Mesenchymal stem cell (in vitro differentiated cells and primary cell): ENCODE data around the gene RAC3.
A peak's percentile ranks its signal among the peaks of the same experiment; 100 is the strongest.

Source experiments
- DNase-seq: peaks from one replicate; pipeline ENCODE4 v3.0.0-alpha.2; 2013
- H2AFZ ChIP-seq: one replicate; pipeline ENCODE4 v1.6.1; 2013; ENCODE audit warnings: low read depth, mild to moderate bottlenecking, control low read depth, inconsistent platforms, low read length, moderate library complexity
- H2AK5ac ChIP-seq: 2 replicates; pipeline ENCODE4 v1.6.1; 2013; ENCODE audit warnings: low read length, moderate library complexity, mild to moderate bottlenecking, inconsistent platforms; ENCODE audit not compliant: severe bottlenecking
- H2BK120ac ChIP-seq: one replicate; pipeline ENCODE4 v1.6.1; 2013; ENCODE audit warnings: low read depth, mild to moderate bottlenecking, inconsistent platforms, low read length, moderate library complexity
- H2BK12ac ChIP-seq, 2 experiments: one replicate each; pipeline ENCODE4 v1.6.1; 2013; ENCODE audit warnings: inconsistent platforms in 2 of 2, low read length in 2 of 2, mild to moderate bottlenecking in 2 of 2, moderate library complexity in 2 of 2, control low read depth in 1 of 2
- H2BK15ac ChIP-seq: one replicate; pipeline ENCODE4 v1.6.1; 2013; ENCODE audit warnings: mild to moderate bottlenecking, low read depth, inconsistent platforms; ENCODE audit not compliant: poor library complexity, severe bottlenecking
- H2BK5ac ChIP-seq: 2 replicates; pipeline ENCODE4 v1.6.1; 2013; ENCODE audit warnings: low read depth, mild to moderate bottlenecking, low read length, control low read depth, inconsistent platforms; ENCODE audit not compliant: poor library complexity, severe bottlenecking
- H3K14ac ChIP-seq, 2 experiments: one replicate each; pipeline ENCODE4 v1.6.1; 2013; ENCODE audit warnings: inconsistent platforms in 2 of 2, low read length in 2 of 2, control low read depth in 1 of 2, mild to moderate bottlenecking in 1 of 2, moderate library complexity in 1 of 2
- H3K18ac ChIP-seq, 2 experiments: one replicate each; pipeline ENCODE4 v1.6.1; 2013; ENCODE audit warnings: inconsistent platforms in 2 of 2, low read length in 2 of 2, control low read depth in 1 of 2, low read depth in 1 of 2, mild to moderate bottlenecking in 1 of 2
- H3K23ac ChIP-seq, 2 experiments: one replicate each; pipeline ENCODE4 v1.6.1; 2013; ENCODE audit warnings: inconsistent platforms in 2 of 2, low read length in 2 of 2, mild to moderate bottlenecking in 2 of 2, moderate library complexity in 2 of 2, control low read depth in 1 of 2
- H3K27ac ChIP-seq: 2 replicates; pipeline ENCODE4 v1.5.1; 2013; ENCODE audit warnings: mild to moderate bottlenecking, moderate library complexity, low read length, control low read depth, inconsistent platforms; ENCODE audit not compliant: poor library complexity, severe bottlenecking
- H3K27me3 ChIP-seq, 2 experiments: 2 replicates each; pipeline versions ENCODE4 v1.6.1 to v1.7.0; 2013; ENCODE audit warnings: low read length in 2 of 2, mild to moderate bottlenecking in 2 of 2, moderate library complexity in 2 of 2, control low read depth in 1 of 2, inconsistent platforms in 1 of 2; ENCODE audit not compliant: control insufficient read depth in 1 of 2, insufficient read depth in 1 of 2
- H3K36me3 ChIP-seq, 2 experiments: 2 replicates each; pipeline versions ENCODE4 v1.6.1 to v1.7.0; 2013; ENCODE audit warnings: low read length in 2 of 2, control low read depth in 1 of 2, inconsistent platforms in 1 of 2, low read depth in 1 of 2, mild to moderate bottlenecking in 1 of 2; ENCODE audit not compliant: insufficient read depth in 2 of 2, control insufficient read depth in 1 of 2
- H3K4ac ChIP-seq, 2 experiments: one replicate each; pipeline ENCODE4 v1.6.1; 2013; ENCODE audit warnings: inconsistent platforms in 2 of 2, low read length in 2 of 2, mild to moderate bottlenecking in 2 of 2, moderate library complexity in 2 of 2, control low read depth in 1 of 2, low read depth in 1 of 2
- H3K4me1 ChIP-seq: 2 replicates; pipeline ENCODE4 v1.6.1; 2013; ENCODE audit warnings: low read depth, low read length, control low read depth; ENCODE audit not compliant: control insufficient read depth, insufficient read depth
- H3K4me2 ChIP-seq: 2 replicates; pipeline ENCODE4 v1.6.1; 2013; ENCODE audit warnings: low read length, mild to moderate bottlenecking, inconsistent platforms; ENCODE audit not compliant: poor library complexity, severe bottlenecking
- H3K4me3 ChIP-seq, 2 experiments: 2 replicates each; pipeline versions ENCODE4 v1.5.1 to v1.7.0; 2013; ENCODE audit warnings: low read length in 2 of 2, mild to moderate bottlenecking in 2 of 2, control low read depth in 1 of 2, low read depth in 1 of 2; ENCODE audit not compliant: insufficient read depth in 1 of 2
- H3K79me1 ChIP-seq: replicated peaks from 2 replicates; pipeline ENCODE4 v1.6.1; 2013; ENCODE audit warnings: mild to moderate bottlenecking, control low read depth, low read length, inconsistent platforms; ENCODE audit not compliant: poor library complexity, severe bottlenecking
- H3K9ac ChIP-seq: 2 replicates; pipeline ENCODE4 v1.7.0; 2013; ENCODE audit warnings: mild to moderate bottlenecking, low read length, moderate library complexity
- H3K9me3 ChIP-seq: 2 replicates; pipeline ENCODE4 v1.7.0; 2013; ENCODE audit warnings: mild to moderate bottlenecking, low read length; ENCODE audit not compliant: control insufficient read depth
- H4K8ac ChIP-seq: one replicate; pipeline ENCODE4 v1.6.1; 2013; ENCODE audit warnings: inconsistent platforms, mild to moderate bottlenecking, low read length, moderate library complexity
- H4K91ac ChIP-seq: one replicate; pipeline ENCODE4 v1.6.1; 2013; ENCODE audit warnings: mild to moderate bottlenecking, low read length, inconsistent platforms
- WGBS: methylation state at CpG from one replicate; pipeline ENCODE4 v1.1.7; 2013; ENCODE audit warnings: mixed read lengths; 5-methylcytosine and 5-hydroxymethylcytosine counted together

Gene RAC3

GRCh38 chr17:82043507-82043906 is 12.0 kb downstream of the RAC3 start:
- Histone ChIP-seq H3K4me1 (peaks cover 7% of the 10 kb centered on the region), H2BK12ac (no peak overlapping the region), H3K9ac (no peak overlapping the region), H3K9me3 (no peaks in the 10 kb centered on the region), H3K36me3 (peaks cover 20 to 26% of the 10 kb centered on the region in 2 experiments), H3K79me1 (peaks cover under 1% of the 10 kb centered on the region), H2AFZ (no peak overlapping the region), H3K4ac (no peak overlapping the region), H2BK5ac (no peak overlapping the region), H3K27ac (no peak overlapping the region), H3K18ac (no peak overlapping the region), H4K91ac (no peak overlapping the region), H2AK5ac (no peak overlapping the region), H3K4me3 (no peak overlapping the region), H3K23ac (no peak overlapping the region), H2BK15ac (no peak overlapping the region), H3K4me2 (no peak overlapping the region), H3K27me3 (no peaks in the 10 kb centered on the region), H4K8ac (no peak overlapping the region), H3K14ac (no peak overlapping the region), H2BK120ac (no peak overlapping the region)
- DNase-seq, result no peak
- WGBS, result 83% methylated on average over 16 of the region's 16 CpGs

GRCh38 chr17:82045936-82046484 is 14.5 kb downstream of the RAC3 start:
- Histone ChIP-seq H3K27ac (no peak overlapping the region), H2BK12ac (no peak overlapping the region), H4K91ac (no peak overlapping the region), H3K36me3 (peaks cover 36 to 50% of the 10 kb centered on the region in 2 experiments), H3K79me1 (peaks cover 20% of the 10 kb centered on the region), H2AFZ (no peak overlapping the region), H3K4me3 (no peak overlapping the region), H3K14ac (no peak overlapping the region), H2AK5ac (no peak overlapping the region), H4K8ac (no peak overlapping the region), H3K27me3 (no peaks in the 10 kb centered on the region), H3K4me1 (peaks cover 21% of the 10 kb centered on the region), H3K4me2 (no peak overlapping the region), H3K23ac (no peak overlapping the region), H3K4ac (no peak overlapping the region), H3K18ac (no peak overlapping the region), H2BK5ac (no peak overlapping the region), H3K9ac (no peak overlapping the region), H3K9me3 (no peaks in the 10 kb centered on the region), H2BK15ac (no peak overlapping the region), H2BK120ac (no peak overlapping the region)
- DNase-seq, result no peak
- 80% methylated on average over 14 of the region's 14 CpGs for WGBS

GRCh38 chr17:82046903-82047302 is 15.4 kb downstream of the RAC3 start:
- Histone ChIP-seq H2AFZ (no peak overlapping the region), H3K27ac (no peak overlapping the region), H2BK12ac (no peak overlapping the region), H3K4me3 (no peak overlapping the region), H3K18ac (no peak overlapping the region), H2BK15ac (no peak overlapping the region), H3K4me1 (peaks cover 22% of the 10 kb centered on the region), H3K23ac (no peak overlapping the region), H2BK5ac (no peak overlapping the region), H2BK120ac (no peak overlapping the region), H3K27me3 (no peaks in the 10 kb centered on the region), H3K4me2 (no peak overlapping the region), H4K91ac (no peak overlapping the region), H3K36me3 (peaks cover 36 to 50% of the 10 kb centered on the region in 2 experiments), H3K9me3 (no peaks in the 10 kb centered on the region), H3K4ac (no peak overlapping the region), H3K14ac (no peak overlapping the region), H4K8ac (no peak overlapping the region), H3K9ac (no peak overlapping the region), H3K79me1 (peaks cover 20% of the 10 kb centered on the region), H2AK5ac (no peak overlapping the region)
- no peak for DNase-seq
- WGBS, result 98% methylated on average over 21 of the region's 21 CpGs

- H3K4me3 ChIP-seq, result no peak overlapping the region
- H4K91ac ChIP-seq, result peak overlapping the region; percentile 47
- 94% methylated on average over 24 of the region's 24 CpGs for WGBS
- no peak overlapping the region for H4K8ac ChIP-seq
- H2BK12ac ChIP-seq, result no peak overlapping the region
- H3K4me1 ChIP-seq, result peaks cover 21% of the 10 kb centered on the region
- H3K27ac ChIP-seq, result no peak overlapping the region
- no peak overlapping the region for H2AFZ ChIP-seq
- H2BK120ac ChIP-seq, result no peak overlapping the region
- peaks cover 20% of the 10 kb centered on the region for H3K79me1 ChIP-seq
- H2AK5ac ChIP-seq, result no peak overlapping the region
- peak overlapping the region in 1 of 2 experiments; percentile 14 for H3K14ac ChIP-seq
- DNase-seq, result no peak
- H3K9ac ChIP-seq, result no peak overlapping the region
- H3K27me3 ChIP-seq, result no peaks in the 10 kb centered on the region
- no peak overlapping the region for H3K18ac ChIP-seq
- H3K4me2 ChIP-seq, result no peak overlapping the region
- H3K9me3 ChIP-seq, result no peaks in the 10 kb centered on the region
- H3K36me3 ChIP-seq, result peaks cover 36 to 50% of the 10 kb centered on the region in 2 experiments
- H2BK15ac ChIP-seq, result no peak overlapping the region
- H3K23ac ChIP-seq, result no peak overlapping the region
- no peak overlapping the region for H3K4ac ChIP-seq
- no peak overlapping the region for H2BK5ac ChIP-seq
Observed at GRCh38 chr17:82047379-82047778, 15.9 kb downstream of the RAC3 start.
